Hepatocyte (in vitro differentiated cells): ENCODE measurements around the gene NSF. TPM values are rescaled to one million over a fixed set of nuclear protein-coding genes. Genes with fewer than 3 reads are reported as not detected.

Source experiments
- DNase-seq: peaks from one replicate; pipeline ENCODE4 v3.0.0-alpha.2; 2016; ENCODE audit warnings: low spot score
- H2AFZ ChIP-seq: fragments of 200-600 bp; sonication (generic); 2 replicates; pipeline ENCODE4 v1.6.0; 2016; ENCODE audit warnings: antibody characterized with exemption, mild to moderate bottlenecking
- H3K27ac ChIP-seq: fragments of 200-600 bp; sonication (generic); 2 replicates; pipeline ENCODE4 v1.5.1; 2016; ENCODE audit warnings: mild to moderate bottlenecking
- H3K27me3 ChIP-seq: fragments of 200-600 bp; sonication (generic); 2 replicates; pipeline ENCODE4 v1.6.1; 2016
- H3K36me3 ChIP-seq: fragments of 200-600 bp; sonication (generic); replicated peaks from 2 replicates; pipeline ENCODE4 v1.5.1; 2016; ENCODE audit warnings: low read depth; ENCODE audit not compliant: insufficient read depth
- H3K4me1 ChIP-seq: fragments of 200-600 bp; sonication (generic); 2 replicates; pipeline ENCODE4 v1.5.1; 2016; ENCODE audit warnings: mild to moderate bottlenecking, moderate library complexity; ENCODE audit not compliant: insufficient read depth
- H3K4me2 ChIP-seq: fragments of 200-600 bp; sonication (generic); 2 replicates; pipeline ENCODE4 v1.6.0; 2016
- H3K4me3 ChIP-seq: fragments of 200-600 bp; sonication (generic); 2 replicates; pipeline ENCODE4 v1.5.1; 2016; ENCODE audit warnings: mild to moderate bottlenecking
- H3K79me2 ChIP-seq: fragments of 200-600 bp; sonication (generic); 2 replicates; pipeline ENCODE4 v1.6.0; 2017; ENCODE audit warnings: mild to moderate bottlenecking
- H3K9me2 ChIP-seq: fragments of 200-600 bp; sonication (generic); replicated peaks from 2 replicates; pipeline ENCODE4 v1.6.0; 2017; ENCODE audit warnings: mild to moderate bottlenecking; ENCODE audit not compliant: insufficient read depth
- H3K9me3 ChIP-seq: fragments of 200-600 bp; sonication (generic); 2 replicates; pipeline ENCODE4 v1.5.1; 2016; ENCODE audit warnings: low read depth, mild to moderate bottlenecking
- H4K20me1 ChIP-seq: fragments of 200-600 bp; sonication (generic); 2 replicates; pipeline ENCODE4 v1.6.0; 2016; ENCODE audit warnings: mild to moderate bottlenecking; ENCODE audit not compliant: insufficient read depth, poor library complexity, severe bottlenecking
- EZH2 ChIP-seq: fragments of 200-600 bp; sonication (generic); IDR thresholded peaks from 2 replicates; pipeline ENCODE4 v1.6.1; 2016; ENCODE audit warnings: antibody characterized with exemption, mild to moderate bottlenecking, borderline replicate concordance
- EZH2phosphoT487 ChIP-seq: fragments of 200-600 bp; sonication (generic); IDR thresholded peaks from one replicate; pipeline ENCODE4 v1.6.1; 2018; ENCODE audit warnings: antibody characterized with exemption, mild to moderate bottlenecking, low read depth, moderate library complexity; ENCODE audit not compliant: unreplicated experiment, severe bottlenecking
- WGBS: methylation state at CpG from one replicate; pipeline ENCODE4 v1.1.6; 2016; ENCODE audit warnings: low lambda C conversion rate; ENCODE audit errors: missing lambda C conversion rate; 5-methylcytosine and 5-hydroxymethylcytosine counted together
- polyA plus RNA-seq: library from polyadenylated mRNA; unstranded; fragments of >200 nt; fragmentation: Nextera tagmentation; extraction: Ambion mirVana; gene quantifications from 2 replicates; pipeline ENCODE4 v1.2.1, GENCODE V29; 2016
- total RNA-seq: library from RNA; depleted of rRNA; stranded (reverse); fragments of >200 nt; gene quantifications from 2 replicates; pipeline ENCODE4 v1.2.3, GENCODE V29; 2014
- TF ChIP-seq, protein P1 (sequence below): fragments of 200-600 bp; sonication (generic); IDR thresholded peaks from 2 replicates; pipeline ENCODE4 v1.5.1; 2016; ENCODE audit warnings: antibody characterized with exemption, mild to moderate bottlenecking; ENCODE audit not compliant: poor library complexity

The NSF gene
- total and polyA plus RNA-seq, 2 experiments from 2014 or later, result 22.6 to 35.1 TPM

DNA sequence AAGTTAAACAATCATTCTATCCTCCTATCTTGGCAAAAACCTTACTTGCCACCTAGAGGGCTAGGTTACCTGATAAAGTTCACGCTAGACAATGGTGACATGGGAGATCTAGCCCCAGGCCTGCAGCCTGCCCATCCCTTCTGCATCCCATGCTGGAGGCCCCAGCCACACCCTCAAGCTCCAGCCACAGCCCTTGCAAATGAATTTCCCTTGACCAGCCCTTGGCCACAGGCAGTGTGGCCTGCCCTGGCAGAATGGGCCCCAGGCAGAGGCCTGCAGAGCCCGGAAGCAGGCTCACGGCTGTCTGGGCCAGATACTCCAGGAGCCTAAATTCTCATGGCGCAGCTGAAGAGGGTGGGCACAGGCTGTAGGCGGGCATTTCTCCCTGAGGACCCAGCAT lies 213.1 kb downstream of the NSF start:
- 82% methylated on average over 5 of the region's 5 CpGs for WGBS
- TF ChIP-seq EZH2 (no peak), EZH2phosphoT487 (no peak)
- TF ChIP-seq, protein P1, sequence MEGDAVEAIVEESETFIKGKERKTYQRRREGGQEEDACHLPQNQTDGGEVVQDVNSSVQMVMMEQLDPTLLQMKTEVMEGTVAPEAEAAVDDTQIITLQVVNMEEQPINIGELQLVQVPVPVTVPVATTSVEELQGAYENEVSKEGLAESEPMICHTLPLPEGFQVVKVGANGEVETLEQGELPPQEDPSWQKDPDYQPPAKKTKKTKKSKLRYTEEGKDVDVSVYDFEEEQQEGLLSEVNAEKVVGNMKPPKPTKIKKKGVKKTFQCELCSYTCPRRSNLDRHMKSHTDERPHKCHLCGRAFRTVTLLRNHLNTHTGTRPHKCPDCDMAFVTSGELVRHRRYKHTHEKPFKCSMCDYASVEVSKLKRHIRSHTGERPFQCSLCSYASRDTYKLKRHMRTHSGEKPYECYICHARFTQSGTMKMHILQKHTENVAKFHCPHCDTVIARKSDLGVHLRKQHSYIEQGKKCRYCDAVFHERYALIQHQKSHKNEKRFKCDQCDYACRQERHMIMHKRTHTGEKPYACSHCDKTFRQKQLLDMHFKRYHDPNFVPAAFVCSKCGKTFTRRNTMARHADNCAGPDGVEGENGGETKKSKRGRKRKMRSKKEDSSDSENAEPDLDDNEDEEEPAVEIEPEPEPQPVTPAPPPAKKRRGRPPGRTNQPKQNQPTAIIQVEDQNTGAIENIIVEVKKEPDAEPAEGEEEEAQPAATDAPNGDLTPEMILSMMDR, result no peak
- Histone ChIP-seq H3K79me2 (no peaks in the 10 kb centered on the region), H3K9me2 (no peaks in the 10 kb centered on the region), H2AFZ (no peak overlapping the region), H3K36me3 (no peaks in the 10 kb centered on the region), H3K9me3 (no peaks in the 10 kb centered on the region), H3K4me3 (no peak overlapping the region), H3K4me1 (no peaks in the 10 kb centered on the region), H4K20me1 (no peaks in the 10 kb centered on the region), H3K27ac (no peak overlapping the region), H3K4me2 (no peak overlapping the region), H3K27me3 (no peaks in the 10 kb centered on the region)
- DNase-seq, result no peak

DNA sequence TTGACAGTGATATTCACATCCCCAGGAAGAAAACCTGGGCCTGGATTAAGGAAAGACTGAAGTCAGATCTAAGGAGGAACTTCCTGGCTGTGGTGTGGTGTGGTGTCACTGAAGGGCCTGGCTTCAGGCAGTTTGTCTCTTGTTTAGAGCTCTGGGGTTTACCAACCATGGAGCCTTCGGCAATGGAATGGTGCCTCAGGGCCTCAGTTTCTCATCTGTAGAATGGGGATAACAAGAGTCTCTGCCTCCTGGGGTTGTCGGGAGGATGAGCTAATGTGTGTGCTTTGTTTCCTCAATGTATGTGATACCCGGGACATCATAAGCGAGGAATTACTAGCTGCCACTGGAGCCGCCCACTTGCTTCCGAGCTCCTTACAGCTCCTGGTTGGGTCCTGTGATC lies 215.3 kb downstream of the NSF start:
- H4K20me1 ChIP-seq, result no peaks in the 10 kb centered on the region
- H3K9me3 ChIP-seq, result no peaks in the 10 kb centered on the region
- H3K4me2 ChIP-seq, result no peak overlapping the region
- no peaks in the 10 kb centered on the region for H3K36me3 ChIP-seq
- no peak overlapping the region for H3K4me3 ChIP-seq
- no peaks in the 10 kb centered on the region for H3K9me2 ChIP-seq
- WGBS, result 97% methylated on average over 6 of the region's 6 CpGs
- H2AFZ ChIP-seq, result no peak overlapping the region
- no peaks in the 10 kb centered on the region for H3K79me2 ChIP-seq
- TF ChIP-seq, protein P1, result no peak
- no peak for TF ChIP-seq EZH2
- TF ChIP-seq EZH2phosphoT487, result no peak
- H3K4me1 ChIP-seq, result no peaks in the 10 kb centered on the region
- no peak for DNase-seq
- H3K27me3 ChIP-seq, result no peaks in the 10 kb centered on the region
- no peak overlapping the region for H3K27ac ChIP-seq

Other genes starting within 250 kb of the NSF start
- gene ARL17B, start 228.9 kb upstream of the NSF start, total RNA-seq, result 9.0 and 20.5 TPM in 2 replicates
- 8.7 and 11.4 TPM in 2 replicates for gene ARL17B, start 228.9 kb upstream of the NSF start, polyA plus RNA-seq
- 9.5 and 9.8 TPM in 2 replicates for gene LRRC37A2, start 78.2 kb upstream of the NSF start, total RNA-seq
- gene LRRC37A2, start 78.2 kb upstream of the NSF start, polyA plus RNA-seq, result 7.3 and 7.8 TPM in 2 replicates
- gene ARL17A, start 11.0 kb upstream of the NSF start, total RNA-seq, result 8.0 and 9.3 TPM in 2 replicates
- gene ARL17A, start 11.0 kb upstream of the NSF start, polyA plus RNA-seq, result 7.8 and 9.2 TPM in 2 replicates
- 5.3 and 6.1 TPM in 2 replicates for gene WNT3, start 228.0 kb downstream of the NSF start, total RNA-seq
- gene WNT3, start 228.0 kb downstream of the NSF start, polyA plus RNA-seq, result 5.3 and 7.3 TPM in 2 replicates